Measurements from ENCODE around the gene TRDN. TPM values are rescaled to one million over a fixed set of nuclear protein-coding genes. Genes with fewer than 3 reads are reported as not detected.

The TRDN gene
- total RNA-seq, 3 donors from 2014 or later (not counting 1 experiment from before 2014, with no cell fraction given) = not detected

GRCh38 chr6:123380257-123380656 is 256.5 kb downstream of the TRDN start:
- Histone ChIP-seq H3K27ac (ENCODE audit: low read length) (no peak overlapping the region), H3K27me3 (ENCODE audit: control insufficient read depth, insufficient read depth, low read length) (no peaks in the 10 kb centered on the region), H3K36me3 (ENCODE audit: control insufficient read depth, insufficient read depth, low read length) (no peaks in the 10 kb centered on the region), H3K9me3 (ENCODE audit: control insufficient read depth, insufficient read depth, low read length) (no peaks in the 10 kb centered on the region), H3K4me1 (ENCODE audit: control insufficient read depth, insufficient read depth, low read length) (no peaks in the 10 kb centered on the region), H3K4me3 (ENCODE audit: low read length) (no peak overlapping the region)
- no peaks in the 10 kb centered on the region for H3K36me3 Mint-ChIP-seq
- H3K27ac Mint-ChIP-seq = no peak overlapping the region
- TF ChIP-seq CTCF (IDR thresholded peaks at IDR 0.05) = no peak
- no peak for ATAC-seq
- no peaks in the 10 kb centered on the region for H3K27me3 Mint-ChIP-seq (ENCODE audit: low read depth in 2 of 2)
- no peak for DNase-seq
- H3K4me3 Mint-ChIP-seq = no peak overlapping the region
- peaks cover 0 to 2% of the 10 kb centered on the region in 2 donors for H3K9me3 Mint-ChIP-seq
- 49% methylated on average over 4 of the region's 5 CpGs for WGBS (ENCODE audit: insufficient coverage)
- intact Hi-C loops (cut with micrococcal nuclease) = no loop called here
- no peaks in the 10 kb centered on the region for H3K4me1 Mint-ChIP-seq

- Histone ChIP-seq H3K9me3 (ENCODE audit: control insufficient read depth, insufficient read depth, low read length) (no peaks in the 10 kb centered on the region), H3K4me3 (ENCODE audit: low read length) (no peak overlapping the region), H3K36me3 (ENCODE audit: control insufficient read depth, insufficient read depth, low read length) (no peaks in the 10 kb centered on the region), H3K27me3 (ENCODE audit: control insufficient read depth, insufficient read depth, low read length) (no peaks in the 10 kb centered on the region), H3K27ac (ENCODE audit: low read length) (no peak overlapping the region), H3K4me1 (ENCODE audit: control insufficient read depth, insufficient read depth, low read length) (no peaks in the 10 kb centered on the region)
- no peak overlapping the region for H3K27ac Mint-ChIP-seq
- H3K27me3 Mint-ChIP-seq (ENCODE audit: low read depth in 2 of 2) = no peaks in the 10 kb centered on the region
- H3K9me3 Mint-ChIP-seq = peaks cover 4 to 6% of the 10 kb centered on the region in 2 donors
- no peaks in the 10 kb centered on the region for H3K4me1 Mint-ChIP-seq
- no peak for DNase-seq
- 92% methylated on average over 2 of the region's 2 CpGs for WGBS (ENCODE audit: insufficient coverage)
- ATAC-seq = no peak
- H3K36me3 Mint-ChIP-seq = no peaks in the 10 kb centered on the region
- TF ChIP-seq CTCF (IDR thresholded peaks at IDR 0.05) = no peak
- intact Hi-C loops (cut with micrococcal nuclease) = no loop called here
- H3K4me3 Mint-ChIP-seq = no peak overlapping the region
Observed at GRCh38 chr6:123372737-123373136, 264.0 kb downstream of the TRDN start.

DNA sequence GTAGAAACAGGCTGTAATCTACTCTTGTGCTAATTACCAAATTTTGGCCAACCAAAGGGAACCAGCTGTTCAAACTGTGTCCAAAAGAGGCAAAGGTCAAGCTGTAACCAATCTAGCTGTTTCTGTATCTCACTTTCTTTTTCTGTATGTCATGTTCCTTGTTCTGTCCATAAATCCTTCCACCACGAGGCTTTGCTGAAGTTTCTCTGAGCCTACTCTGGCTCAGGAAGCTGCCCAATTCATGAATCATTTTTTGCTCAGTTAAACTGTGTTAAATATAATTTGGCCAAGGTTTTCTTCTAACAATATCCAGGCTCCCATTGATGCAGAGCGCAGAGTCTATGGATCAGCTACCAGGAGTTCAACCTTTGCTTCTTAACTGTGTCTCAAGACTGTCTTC is 272.8 kb downstream of the TRDN start:
- Mint-ChIP-seq H3K4me3 (no peak overlapping the region), H3K27me3 (ENCODE audit: low read depth in 2 of 2) (no peaks in the 10 kb centered on the region), H3K36me3 (no peaks in the 10 kb centered on the region), H3K9me3 (peaks cover 8 to 17% of the 10 kb centered on the region in 2 donors), H3K4me1 (no peaks in the 10 kb centered on the region), H3K27ac (no peak overlapping the region)
- TF ChIP-seq CTCF (IDR thresholded peaks at IDR 0.05) = no peak
- Histone ChIP-seq H3K27me3 (ENCODE audit: control insufficient read depth, insufficient read depth, low read length) (no peaks in the 10 kb centered on the region), H3K4me3 (ENCODE audit: low read length) (no peak overlapping the region), H3K27ac (ENCODE audit: low read length) (no peak overlapping the region), H3K4me1 (ENCODE audit: control insufficient read depth, insufficient read depth, low read length) (no peaks in the 10 kb centered on the region), H3K9me3 (ENCODE audit: control insufficient read depth, insufficient read depth, low read length) (no peaks in the 10 kb centered on the region), H3K36me3 (ENCODE audit: control insufficient read depth, insufficient read depth, low read length) (no peaks in the 10 kb centered on the region)
- intact Hi-C loops (cut with micrococcal nuclease) = no loop called here
- DNase-seq (no peak), ATAC-seq (no peak)
- 60% methylated on average over 2 of the region's 2 CpGs for WGBS (ENCODE audit: insufficient coverage)

- no peak for TF ChIP-seq CTCF (IDR thresholded peaks at IDR 0.05)
- H3K4me3 ChIP-seq (ENCODE audit: low read length) = no peak overlapping the region
- intact Hi-C loops (cut with micrococcal nuclease) = no loop called here
- no peaks in the 10 kb centered on the region for H3K36me3 ChIP-seq (ENCODE audit: control insufficient read depth, insufficient read depth, low read length)
- H3K27ac ChIP-seq (ENCODE audit: low read length) = no peak overlapping the region
- H3K4me1 Mint-ChIP-seq = no peaks in the 10 kb centered on the region
- no peaks in the 10 kb centered on the region for H3K27me3 ChIP-seq (ENCODE audit: control insufficient read depth, insufficient read depth, low read length)
- H3K9me3 Mint-ChIP-seq = peaks cover 10 to 14% of the 10 kb centered on the region in 2 donors
- 66% methylated on average over 2 of the region's 2 CpGs for WGBS (ENCODE audit: insufficient coverage)
- no peaks in the 10 kb centered on the region for H3K36me3 Mint-ChIP-seq
- H3K9me3 ChIP-seq (ENCODE audit: control insufficient read depth, insufficient read depth, low read length) = no peaks in the 10 kb centered on the region
- no peak for DNase-seq
- no peak for ATAC-seq
- H3K27ac Mint-ChIP-seq = no peak overlapping the region
- H3K4me1 ChIP-seq (ENCODE audit: control insufficient read depth, insufficient read depth, low read length) = no peaks in the 10 kb centered on the region
- H3K4me3 Mint-ChIP-seq = no peak overlapping the region
- no peaks in the 10 kb centered on the region for H3K27me3 Mint-ChIP-seq (ENCODE audit: low read depth in 2 of 2)
Observed at GRCh38 chr6:123360359-123360758, 276.4 kb downstream of the TRDN start.

Measured in natural killer cell (primary cell).